Measurements from ENCODE around the gene MMP12. TPM values are rescaled to one million over a fixed set of nuclear protein-coding genes. Genes with fewer than 3 reads are reported as not detected.

MMP12 gene
- total and polyA plus RNA-seq, 2 donors (not counting 3 experiments of a cell fraction or from before 2014, with no cell fraction given) = not detected

- no peak overlapping the region for H3K27ac ChIP-seq (ENCODE audit: insufficient read depth, low read depth, low read length)
- BruUV-seq (replicated peaks) = TSS peak; percentile 11
These were observed 43.0 kb downstream of the MMP12 start for GRCh38 chr11:102831489-102832440.

More at GRCh38 chr11:102831489-102832440, 43.0 kb downstream of the MMP12 start:
- Histone ChIP-seq H3K9me1 (replicated peaks; ENCODE audit: control insufficient read depth, extremely low read depth, insufficient read depth, low read length) (no peaks in the 10 kb centered on the region), H2AFZ (ENCODE audit: low read depth, low read length) (peak overlapping the region; percentile 83), H3K36me3 (ENCODE audit: control insufficient read depth in 2 of 2, extremely low read depth in 1 of 2, insufficient read depth in 2 of 2, low read length in 2 of 2) (no peaks in the 10 kb centered on the region), H3K4me3 (replicated peaks in 1 of 3; ENCODE audit: insufficient read depth in 1 of 3, low read depth in 1 of 3, low read length in 3 of 3) (peak overlapping the region in 2 of 3 experiments; percentile 15 to 40), H3K4me2 (ENCODE audit: insufficient read depth, low read length) (peak overlapping the region; percentile 39), H3K27me3 (ENCODE audit: control insufficient read depth in 2 of 2, insufficient read depth in 2 of 2, low read length in 2 of 2) (peaks cover 5 to 13% of the 10 kb centered on the region in 2 experiments), H3K9me3 (replicated peaks; ENCODE audit: control insufficient read depth, insufficient read depth, low read length) (no peaks in the 10 kb centered on the region), H3K79me2 (ENCODE audit: control insufficient read depth, insufficient read depth, low read length) (no peaks in the 10 kb centered on the region), H4K20me1 (replicated peaks; ENCODE audit: control insufficient read depth, extremely low read depth, insufficient read depth, low read length) (no peaks in the 10 kb centered on the region), H3K9ac (replicated peaks; ENCODE audit: extremely low read depth, insufficient read depth, low read length) (no peak overlapping the region), H3K4me1 (ENCODE audit: control insufficient read depth, extremely low read depth, insufficient read depth, low read length) (no peaks in the 10 kb centered on the region)
- intact Hi-C loops (cut with micrococcal nuclease) (loop anchor here (1.0 to 2.0 kb wide), 4 partner anchors 33 to 770 kb away; partner anchors contain the start of gene MMP1), dilution Hi-C loops (cut with MboI; ENCODE audit: extremely low pct_ligation_motif_present, low sequenced_read_pairs) (no loop called here)
- TF ChIP-seq CTCF (IDR thresholded peaks at IDR 0.05; ENCODE audit: extremely low read depth in 1 of 2, insufficient read depth in 1 of 2, low read depth in 1 of 2, low read length in 2 of 2) (peak; percentile 62 to 71), JUN (IDR thresholded peaks at IDR 0.05; ENCODE audit: borderline replicate concordance, insufficient read depth, insufficient read length, low read depth) (no peak), EZH2 (IDR thresholded peaks at IDR 0.05; ENCODE audit: borderline replicate concordance, low read depth, low read length, severe bottlenecking) (no peak), FOS (IDR thresholded peaks at IDR 0.05; ENCODE audit: borderline replicate concordance, insufficient read depth, low read length) (no peak), POLR2AphosphoS5 (IDR thresholded peaks at IDR 0.05; ENCODE audit: insufficient read depth, low read depth, low read length) (no peak)
- TF ChIP-seq, protein P1, sequence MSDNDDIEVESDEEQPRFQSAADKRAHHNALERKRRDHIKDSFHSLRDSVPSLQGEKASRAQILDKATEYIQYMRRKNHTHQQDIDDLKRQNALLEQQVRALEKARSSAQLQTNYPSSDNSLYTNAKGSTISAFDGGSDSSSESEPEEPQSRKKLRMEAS (IDR thresholded peaks at IDR 0.05; ENCODE audit: insufficient read depth, insufficient read length) = no peak
- CTCF ChIA-PET = interaction anchor here (0.9 to 1.7 kb wide), 18 partner anchors 9 to 225 kb away, joined by 3 to 17 read pairs (median 6); partner anchors contain the start of gene MMP3
- POLR2A ChIA-PET = no interaction called here
- peak; percentile 63 for DNase-seq (ENCODE audit: low read depth, low spot score)
- FAIRE-seq = peak; percentile 59
